NCI-H526 (cell line): ENCODE results near the gene MRC2.

ENCODE experiments used
- DNase-seq, 2 experiments: peaks; one replicate each; lab custom pipeline; 2025; lab: John Stamatoyannopoulos, UW

The MRC2 gene

GRCh38 chr17:62723842-62724241 is 96.4 kb downstream of the MRC2 start:
- peak; percentile 26 to 48 for DNase-seq

- DNase-seq, result no peak
Observed at GRCh38 chr17:62724398-62725146, 97.1 kb downstream of the MRC2 start.

- no peak for DNase-seq
Observed at GRCh38 chr17:62725791-62726249, 98.3 kb downstream of the MRC2 start.

GRCh38 chr17:62727916-62728672 is 100.6 kb downstream of the MRC2 start:
- no peak for DNase-seq

- DNase-seq, result peak in 1 of 2 experiments; percentile 13
Observed at GRCh38 chr17:62732125-62732524, 104.7 kb downstream of the MRC2 start.

GRCh38 chr17:62735044-62735651 is 107.7 kb downstream of the MRC2 start:
- no peak for DNase-seq

- no peak for DNase-seq
Observed at GRCh38 chr17:62737513-62737912, 110.0 kb downstream of the MRC2 start.

GRCh38 chr17:62738281-62738680 is 110.8 kb downstream of the MRC2 start:
- no peak for DNase-seq

GRCh38 chr17:62739645-62740388 is 112.3 kb downstream of the MRC2 start:
- DNase-seq, result no peak

- DNase-seq, result no peak
Observed at GRCh38 chr17:62741290-62741689, 113.8 kb downstream of the MRC2 start.
